Endothelial cell of umbilical vein (primary cell): Measurements from ENCODE around the gene PRSS56. TPM values are rescaled to one million over a fixed set of nuclear protein-coding genes. Genes with fewer than 3 reads are reported as not detected.
A peak's percentile ranks its signal among the peaks of the same experiment; 100 is the strongest.

ENCODE experiments used
- BruUV-seq: library from RNA; stranded (reverse); fragments of 400-500 nt; replicated peaks from 2 replicates; lab custom pipeline; 2021; lab: Mats Ljungman, UMichigan
- CTCF ChIA-PET: fragments of 300-600, 350-600 bp; sonication (Branson Sonifier 250); formaldehyde crosslinking; loops from one replicate; lab custom pipeline; 2021; ENCODE audit warnings: antibody characterized with exemption, inconsistent platforms; lab: Charles Lee
- POLR2A ChIA-PET: fragments of 300-600, 350-600 bp; sonication (Branson Sonifier 250); formaldehyde crosslinking; loops from one replicate; lab custom pipeline; 2021; ENCODE audit warnings: antibody characterized with exemption, inconsistent platforms; lab: Charles Lee
- DNase-seq: peaks from one replicate; pipeline ENCODE4 v3.0.0-alpha.2; 2011; ENCODE audit warnings: low read depth, low spot score
- FAIRE-seq: peaks from 2 replicates; lab custom pipeline; 2011; peaks lifted over from hg19 to GRCh38; lab: Jason Lieb, UNC
- H2AFZ ChIP-seq: 2 replicates; pipeline ENCODE4 v1.6.0; 2012; ENCODE audit warnings: low read depth, low read length, control low read depth, inconsistent platforms
- H3K27ac ChIP-seq: 2 replicates; pipeline ENCODE4 v1.5.1; 2011; ENCODE audit warnings: low read depth, mild to moderate bottlenecking, control low read depth, low read length, moderate library complexity; ENCODE audit not compliant: insufficient read depth
- H3K27me3 ChIP-seq, 2 experiments: 2 replicates each; pipeline versions ENCODE4 v1.6.0 to v1.6.1; 2011; ENCODE audit warnings: low read length in 2 of 2, mixed read lengths in 1 of 2; ENCODE audit not compliant: control insufficient read depth in 2 of 2, insufficient read depth in 2 of 2
- H3K36me3 ChIP-seq, 2 experiments: 2 replicates in 1 of 2; 3 replicates in 1 of 2; pipeline ENCODE4 v1.5.1; 2011; ENCODE audit warnings: low read length in 2 of 2, mild to moderate bottlenecking in 1 of 2, moderate library complexity in 1 of 2; ENCODE audit not compliant: control insufficient read depth in 2 of 2, insufficient read depth in 2 of 2; ENCODE audit errors: extremely low read depth in 1 of 2
- H3K4me1 ChIP-seq: 3 replicates; pipeline ENCODE4 v1.5.1; 2011; ENCODE audit warnings: mild to moderate bottlenecking, low read length; ENCODE audit not compliant: control insufficient read depth, insufficient read depth; ENCODE audit errors: extremely low read depth
- H3K4me2 ChIP-seq: 2 replicates; pipeline ENCODE4 v1.6.1; 2011; ENCODE audit warnings: low read length, control low read depth, mixed read lengths; ENCODE audit not compliant: insufficient read depth
- H3K4me3 ChIP-seq, 3 experiments: fragments of 200-600 bp in 1 of 3; sonication (generic), shearing (Covaris generic) in 1 of 3; replicated peaks in 1 of 3; 2 replicates each; pipeline ENCODE4 v1.5.1; 2011 to 2016; ENCODE audit warnings: control low read depth in 3 of 3, low read length in 3 of 3, mild to moderate bottlenecking in 2 of 3, inconsistent platforms in 1 of 3, low read depth in 1 of 3, moderate library complexity in 1 of 3; ENCODE audit not compliant: insufficient read depth in 1 of 3
- H3K79me2 ChIP-seq: 2 replicates; pipeline ENCODE4 v1.6.0; 2012; ENCODE audit warnings: low read length, inconsistent platforms; ENCODE audit not compliant: control insufficient read depth, insufficient read depth
- H3K9ac ChIP-seq: replicated peaks from 2 replicates; pipeline ENCODE3; 2011; ENCODE audit warnings: low read length, control low read depth; ENCODE audit not compliant: insufficient read depth; ENCODE audit errors: extremely low read depth
- H3K9me1 ChIP-seq: replicated peaks from 3 replicates; pipeline ENCODE4 v1.6.0; 2011; ENCODE audit warnings: mild to moderate bottlenecking, low read length; ENCODE audit not compliant: control insufficient read depth, insufficient read depth; ENCODE audit errors: extremely low read depth
- H3K9me3 ChIP-seq: replicated peaks from 2 replicates; pipeline ENCODE4 v1.5.1; 2012; ENCODE audit warnings: low read length, inconsistent platforms; ENCODE audit not compliant: control insufficient read depth, insufficient read depth
- H4K20me1 ChIP-seq: replicated peaks from 2 replicates; pipeline ENCODE3; 2011; ENCODE audit warnings: mild to moderate bottlenecking, low read length; ENCODE audit not compliant: control insufficient read depth, insufficient read depth; ENCODE audit errors: extremely low read depth
- CTCF ChIP-seq, 2 donors: IDR thresholded peaks; 1 replicate in 1 of 2; 2 replicates in 1 of 2; pipeline ENCODE4 v1.5.1; 2011; ENCODE audit warnings: low read length in 2 of 2, mild to moderate bottlenecking in 2 of 2, moderate library complexity in 2 of 2, control low read depth in 1 of 2, inconsistent platforms in 1 of 2, low read depth in 1 of 2; ENCODE audit not compliant: insufficient read depth in 1 of 2; ENCODE audit errors: extremely low read depth in 1 of 2
- EZH2 ChIP-seq: IDR thresholded peaks from 2 replicates; pipeline ENCODE4 v1.6.1; 2012; ENCODE audit warnings: borderline replicate concordance, low read depth, mild to moderate bottlenecking, moderate library complexity, low read length, inconsistent platforms; ENCODE audit not compliant: severe bottlenecking
- FOS ChIP-seq: IDR thresholded peaks from 2 replicates; pipeline ENCODE4 v1.6.1; 2011; ENCODE audit warnings: mild to moderate bottlenecking, low read length, moderate library complexity, borderline replicate concordance; ENCODE audit not compliant: insufficient read depth
- JUN ChIP-seq: IDR thresholded peaks from 2 replicates; pipeline ENCODE4 v1.6.1; 2011; ENCODE audit warnings: borderline replicate concordance, low read depth; ENCODE audit not compliant: insufficient read length, insufficient read depth
- POLR2A ChIP-seq: IDR thresholded peaks from 2 replicates; pipeline ENCODE4 v1.6.1; 2012; ENCODE audit warnings: low read depth, mild to moderate bottlenecking, control low read depth, low read length
- POLR2AphosphoS5 ChIP-seq: IDR thresholded peaks from 2 replicates; pipeline ENCODE4 v1.6.1; 2012; ENCODE audit warnings: low read depth, mild to moderate bottlenecking, control low read depth, low read length, moderate library complexity; ENCODE audit not compliant: insufficient read depth
- dilution Hi-C: fragments of 300-500 bp; cut with MboI; formaldehyde crosslinking; loops from one replicate; pipeline ENCODE4 v1.15.0; 2019; ENCODE audit warnings: low sequenced_read_pairs; ENCODE audit not compliant: extremely low pct_ligation_motif_present
- intact Hi-C: fragments of 100-400 bp; cut with micrococcal nuclease; formaldehyde crosslinking; loops from one replicate; pipeline ENCODE4 v1.10.0; 2022
- polyA plus RNA-seq, 4 experiments: library from polyadenylated mRNA; depleted of rRNA in 3 of 4; stranded (reverse) in 3 of 4; unstranded in 1 of 4; fragments of >200 nt; gene quantifications; 2 replicates each; pipeline versions ENCODE4 v1.2.1 to v1.2.3, GENCODE V29; 2011 to 2012; ENCODE audit warnings: missing spikeins in 1 of 4
- total RNA-seq: library from RNA; stranded (reverse); gene quantifications from 2 replicates; pipeline ENCODE4 v1.2.3, GENCODE V29; 2021
- TF ChIP-seq, protein P1 (sequence below): IDR thresholded peaks from 2 replicates; pipeline ENCODE4 v1.6.1; 2011; ENCODE audit not compliant: insufficient read depth, insufficient read length

Gene PRSS56
- total and polyA plus RNA-seq, 2 donors (not counting 3 experiments of a cell fraction or from before 2014, with no cell fraction given), result not detected

DNA sequence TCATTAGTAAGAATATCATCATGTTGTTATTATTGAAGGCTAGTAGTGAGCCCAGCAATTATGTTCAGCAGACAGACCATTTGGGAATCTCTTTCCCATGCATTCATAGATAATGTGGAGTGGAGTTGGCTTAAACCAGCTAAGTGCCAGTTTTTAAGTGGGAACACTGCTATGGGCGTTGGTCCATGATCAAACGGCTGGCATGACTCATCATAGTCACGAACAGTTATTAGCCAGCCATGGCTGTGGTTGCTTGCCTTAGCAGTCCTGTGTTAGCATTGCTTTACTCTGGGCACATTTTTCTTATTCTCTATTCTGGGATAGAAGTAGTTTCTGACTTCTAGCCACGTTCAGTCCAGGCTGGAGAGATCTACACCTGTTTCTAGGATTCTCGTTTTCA, 48.0 kb downstream of the PRSS56 start:
- DNase-seq (no peak), FAIRE-seq (no peak)
- Histone ChIP-seq H3K9me1 (no peaks in the 10 kb centered on the region), H3K79me2 (no peaks in the 10 kb centered on the region), H3K27me3 (no peaks in the 10 kb centered on the region), H3K9me3 (no peaks in the 10 kb centered on the region), H3K4me1 (no peaks in the 10 kb centered on the region), H4K20me1 (no peaks in the 10 kb centered on the region), H3K27ac (no peak overlapping the region), H3K36me3 (peaks cover 27 to 45% of the 10 kb centered on the region in 2 experiments), H3K4me2 (no peak overlapping the region), H3K4me3 (no peak overlapping the region), H3K9ac (no peak overlapping the region), H2AFZ (no peak overlapping the region)
- no TSS peak for BruUV-seq
- TF ChIP-seq POLR2A, result no peak
- peak; percentile 35 for TF ChIP-seq FOS
- no peak for TF ChIP-seq JUN
- ChIA-PET POLR2A (no interaction called here), CTCF (interaction anchor here (0.9 to 2.1 kb wide), 4 partner anchors 9 to 18 kb away, joined by 3 to 6 read pairs (median 4); partner anchors contain the start of genes EIF4E2 and TIGD1)
- intact Hi-C loops, result no loop called here
- dilution Hi-C loops, result no loop called here

- dilution Hi-C loops (no loop called here), intact Hi-C loops (no loop called here)
- POLR2A ChIA-PET, result no interaction called here
These were observed 49.4 kb downstream of the PRSS56 start for GRCh38 chr2:232569541-232569940.

More at GRCh38 chr2:232569541-232569940, 49.4 kb downstream of the PRSS56 start:
- BruUV-seq, result no TSS peak
- H3K36me3 ChIP-seq, result peaks cover 27 to 45% of the 10 kb centered on the region in 2 experiments
- H4K20me1 ChIP-seq, result no peaks in the 10 kb centered on the region
- H3K9me3 ChIP-seq, result no peaks in the 10 kb centered on the region
- FAIRE-seq, result no peak
- no peaks in the 10 kb centered on the region for H3K79me2 ChIP-seq
- H3K27ac ChIP-seq, result no peak overlapping the region
- TF ChIP-seq POLR2A (no peak), EZH2 (no peak), CTCF (IDR thresholded peaks at IDR 0.05; ENCODE audit: extremely low read depth in 1 of 2, insufficient read depth in 1 of 2, low read depth in 1 of 2, low read length in 2 of 2) (no peak), JUN (no peak), POLR2AphosphoS5 (no peak)
- TF ChIP-seq, protein P1, sequence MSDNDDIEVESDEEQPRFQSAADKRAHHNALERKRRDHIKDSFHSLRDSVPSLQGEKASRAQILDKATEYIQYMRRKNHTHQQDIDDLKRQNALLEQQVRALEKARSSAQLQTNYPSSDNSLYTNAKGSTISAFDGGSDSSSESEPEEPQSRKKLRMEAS, result no peak
- H3K9me1 ChIP-seq, result no peaks in the 10 kb centered on the region
- H3K4me3 ChIP-seq, result no peak overlapping the region
- no peak overlapping the region for H3K4me2 ChIP-seq
- H3K4me1 ChIP-seq, result no peaks in the 10 kb centered on the region
- H3K9ac ChIP-seq, result no peak overlapping the region
- no peaks in the 10 kb centered on the region for H3K27me3 ChIP-seq
- CTCF ChIA-PET, result no interaction called here
- no peak for DNase-seq
- H2AFZ ChIP-seq, result no peak overlapping the region
